ENCODE data around the gene HMCN2. TPM values are rescaled to one million over a fixed set of nuclear protein-coding genes. Genes with fewer than 3 reads are reported as not detected.

Gene HMCN2
- total RNA-seq, 4 donors from 2014 or later = 24.8 to 61.7 (median 36.1) TPM

DNA sequence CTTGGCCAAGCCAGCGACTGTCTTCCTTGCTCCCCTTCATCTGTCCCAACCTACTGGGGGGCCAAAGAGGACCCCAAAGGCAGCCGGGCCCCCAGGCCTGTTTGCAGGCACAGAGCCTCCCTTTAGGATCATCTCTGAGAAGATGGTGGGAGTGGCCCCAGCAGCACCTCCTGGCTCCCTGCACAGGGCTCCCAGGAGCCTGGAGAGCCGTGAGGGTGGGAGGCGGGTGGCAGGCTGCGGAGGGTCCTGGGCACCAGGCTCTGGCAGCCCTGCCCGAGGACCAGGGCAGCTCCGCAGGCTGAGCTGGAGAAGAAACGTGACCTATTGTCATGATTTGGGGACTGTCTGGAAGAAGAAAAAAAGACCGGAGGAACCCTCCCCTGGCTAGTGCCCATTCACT lies 212.6 kb downstream of the HMCN2 start:
- peaks cover 0 to 58% (median 0%) of the 10 kb centered on the region in 3 donors for H3K36me3 ChIP-seq
- no peak for DNase-seq

DNA sequence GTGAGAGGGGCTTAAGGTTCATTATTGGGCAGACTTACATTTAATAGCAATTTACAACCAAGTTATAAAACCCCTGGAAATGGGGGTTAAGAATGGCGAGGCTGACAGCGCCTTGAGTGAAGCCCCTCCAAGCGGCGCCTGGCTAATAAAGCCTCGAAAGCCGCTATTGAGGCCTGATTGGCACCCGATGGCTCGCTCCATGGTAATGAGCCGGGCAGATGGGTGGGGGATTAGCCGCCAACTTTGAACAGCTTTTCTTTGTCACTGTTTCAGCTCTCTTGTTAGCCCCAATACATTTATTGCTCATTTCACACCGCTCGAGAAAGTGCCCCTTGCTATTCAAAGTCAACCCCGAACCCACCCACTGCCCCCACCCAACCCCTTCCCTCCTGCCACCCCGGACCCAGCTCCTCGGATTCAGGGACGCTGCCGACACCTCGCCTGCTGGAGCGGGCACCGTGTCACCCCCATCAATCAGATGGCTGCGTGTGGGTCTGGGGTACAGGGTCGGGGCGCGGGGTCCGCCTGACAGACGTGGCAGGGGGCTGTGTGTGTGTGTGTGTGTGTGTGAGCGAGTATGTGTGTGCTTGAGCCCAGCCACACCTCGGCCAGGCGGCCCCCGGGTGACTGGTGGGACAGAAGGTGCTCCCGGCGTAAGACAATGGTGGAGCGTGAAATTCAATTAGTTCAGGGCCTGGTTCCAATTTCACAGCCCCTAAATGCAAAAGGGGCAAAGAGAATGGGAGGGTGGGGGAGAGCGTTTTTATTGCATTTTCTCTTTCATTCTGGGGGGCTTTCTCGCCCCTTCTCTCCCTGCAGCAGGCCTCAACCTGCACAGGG lies 213.4 kb downstream of the HMCN2 start:
- TF ChIP-seq POLR2A (IDR thresholded peaks at IDR 0.05) = no peak
- TF ChIP-seq CTCF (IDR thresholded peaks at IDR 0.05) = no peak
- DNase-seq = no peak
- Histone ChIP-seq H3K9me3 (no peaks in the 10 kb centered on the region), H3K27ac (no peak overlapping the region), H3K4me1 (no peaks in the 10 kb centered on the region), H3K36me3 (peaks cover 0 to 57% (median 0%) of the 10 kb centered on the region in 3 donors), H3K27me3 (no peaks in the 10 kb centered on the region), H3K4me3 (no peak overlapping the region)

More for the DNA sequence above, 212.6 kb downstream of the HMCN2 start:
- H3K27me3 ChIP-seq = no peaks in the 10 kb centered on the region
- TF ChIP-seq CTCF (IDR thresholded peaks at IDR 0.05) = no peak
- H3K4me1 ChIP-seq = no peaks in the 10 kb centered on the region
- H3K4me3 ChIP-seq = no peak overlapping the region
- no peaks in the 10 kb centered on the region for H3K9me3 ChIP-seq
- H3K27ac ChIP-seq = no peak overlapping the region

- no peak overlapping the region for H3K4me3 ChIP-seq
- peaks cover 0 to 63% (median 0%) of the 10 kb centered on the region in 3 donors for H3K36me3 ChIP-seq
- no peak overlapping the region for H3K27ac ChIP-seq
- no peaks in the 10 kb centered on the region for H3K4me1 ChIP-seq
- no peaks in the 10 kb centered on the region for H3K9me3 ChIP-seq
- TF ChIP-seq CTCF (IDR thresholded peaks at IDR 0.05) = no peak
- TF ChIP-seq POLR2A (IDR thresholded peaks at IDR 0.05) = no peak
- no peaks in the 10 kb centered on the region for H3K27me3 ChIP-seq
- no peak for DNase-seq
These were observed 214.0 kb downstream of the HMCN2 start for GRCh38 chr9:130479587-130479986.

- Histone ChIP-seq H3K27ac (no peak overlapping the region), H3K27me3 (no peaks in the 10 kb centered on the region), H3K36me3 (peaks cover 0 to 63% (median 0%) of the 10 kb centered on the region in 3 donors), H3K4me1 (no peaks in the 10 kb centered on the region), H3K4me3 (no peak overlapping the region), H3K9me3 (no peaks in the 10 kb centered on the region)
- TF ChIP-seq POLR2A (IDR thresholded peaks at IDR 0.05) = no peak
- TF ChIP-seq CTCF (IDR thresholded peaks at IDR 0.05) = no peak
- DNase-seq = no peak
These were observed 215.1 kb downstream of the HMCN2 start for GRCh38 chr9:130480673-130481072.

DNA sequence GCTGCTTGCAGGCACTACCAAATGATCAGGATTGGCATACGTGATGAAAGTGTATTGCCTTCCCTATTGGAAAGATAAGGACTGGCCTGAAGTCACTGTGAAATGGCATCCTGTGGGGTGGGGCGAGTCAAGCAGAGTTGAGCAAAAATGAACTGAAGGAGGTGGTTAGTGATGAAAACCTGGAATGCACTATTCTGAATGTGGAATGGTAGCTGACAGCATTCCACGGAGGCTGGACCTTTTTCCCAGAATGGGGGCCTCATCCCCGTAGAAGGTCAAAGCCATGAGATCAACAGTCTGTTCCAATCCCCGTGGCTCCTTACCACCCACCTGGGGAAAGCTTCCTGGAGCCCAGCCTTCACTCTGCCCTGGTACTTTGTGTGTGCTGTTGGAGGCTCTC lies 216.9 kb downstream of the HMCN2 start:
- no peak overlapping the region for H3K4me3 ChIP-seq
- H3K4me1 ChIP-seq = no peaks in the 10 kb centered on the region
- H3K27me3 ChIP-seq = no peaks in the 10 kb centered on the region
- H3K27ac ChIP-seq = no peak overlapping the region
- TF ChIP-seq POLR2A (IDR thresholded peaks at IDR 0.05) (no peak), CTCF (IDR thresholded peaks at IDR 0.05) (no peak)
- peaks cover 0 to 47% (median 0%) of the 10 kb centered on the region in 3 donors for H3K36me3 ChIP-seq
- H3K9me3 ChIP-seq = no peaks in the 10 kb centered on the region
- no peak for DNase-seq
